Caco-2 (cell line): ENCODE measurements around the gene GIMAP1. TPM values are rescaled to one million over a fixed set of nuclear protein-coding genes. Genes with fewer than 3 reads are reported as not detected.

ENCODE experiments used
- BruUV-seq: library from RNA; stranded (reverse); fragments of 400-500 nt; replicated peaks from 2 replicates; lab custom pipeline; 2021; lab: Mats Ljungman, UMichigan
- CTCF ChIA-PET: fragments of 300-600 bp; sonication (Branson Sonifier 250); formaldehyde crosslinking; loops from one replicate; lab custom pipeline; 2022; ENCODE audit warnings: antibody characterized with exemption; lab: Charles Lee
- POLR2A ChIA-PET: fragments of 300-600 bp; sonication (Branson Sonifier 250); formaldehyde crosslinking; loops from one replicate; lab custom pipeline; 2022; ENCODE audit warnings: antibody characterized with exemption; lab: Charles Lee
- DNase-seq, 2 experiments: peaks; one replicate each; pipeline versions ENCODE4 v3.0.0 to v3.0.0-alpha.2; 2020 to 2022
- H3K27me3 ChIP-seq: replicated peaks from 2 replicates; pipeline ENCODE4 v1.6.0; 2011; ENCODE audit warnings: low read length; ENCODE audit not compliant: control insufficient read depth, insufficient read depth
- H3K36me3 ChIP-seq: 2 replicates; pipeline ENCODE4 v1.5.1; 2011; ENCODE audit warnings: low read length; ENCODE audit not compliant: control insufficient read depth, insufficient read depth
- H3K4me1 ChIP-seq: fragments of 250-450 bp; sonication (Bioruptor Pico); 2 replicates; pipeline ENCODE4 v1.5.1; 2020; ENCODE audit warnings: mild to moderate bottlenecking
- H3K4me3 ChIP-seq: 2 replicates; pipeline ENCODE4 v1.5.1; 2011; ENCODE audit warnings: low read depth, mild to moderate bottlenecking, control low read depth, low read length
- H3K9me3 ChIP-seq: fragments of 250-450 bp; sonication (Bioruptor Pico); 2 replicates; pipeline ENCODE4 v1.5.1; 2020; ENCODE audit warnings: mild to moderate bottlenecking, moderate library complexity
- H3K27ac Mint-ChIP-seq: one replicate; pipeline ENCODE4 v1.8.0; 2022; ENCODE audit warnings: mixed read lengths; ENCODE audit not compliant: unreplicated experiment
- H3K27me3 Mint-ChIP-seq: one replicate; pipeline ENCODE4 v1.8.0; 2022; ENCODE audit warnings: mixed read lengths; ENCODE audit not compliant: insufficient read depth, unreplicated experiment
- H3K36me3 Mint-ChIP-seq: one replicate; pipeline ENCODE4 v1.8.0; 2022; ENCODE audit warnings: mild to moderate bottlenecking, mixed read lengths; ENCODE audit not compliant: insufficient read depth, unreplicated experiment
- H3K4me1 Mint-ChIP-seq: one replicate; pipeline ENCODE4 v1.8.0; 2022; ENCODE audit warnings: low read depth, mixed read lengths; ENCODE audit not compliant: unreplicated experiment
- H3K4me3 Mint-ChIP-seq: one replicate; pipeline ENCODE4 v1.8.0; 2022; ENCODE audit warnings: mild to moderate bottlenecking, moderate library complexity, mixed read lengths; ENCODE audit not compliant: unreplicated experiment
- H3K9me3 Mint-ChIP-seq: one replicate; pipeline ENCODE4 v1.8.0; 2022; ENCODE audit warnings: mixed read lengths; ENCODE audit not compliant: unreplicated experiment
- CTCF ChIP-seq, 2 experiments: fragments of 200-600 bp in 1 of 2; IDR thresholded peaks; 1 replicate in 1 of 2; 2 replicates in 1 of 2; pipeline versions ENCODE4 v1.5.1 to v1.8.0; 2011 to 2022; ENCODE audit warnings: antibody characterized with exemption in 1 of 2, control low read depth in 1 of 2, inconsistent platforms in 1 of 2, low read depth in 1 of 2, low read length in 1 of 2, mild to moderate bottlenecking in 1 of 2, moderate library complexity in 1 of 2; ENCODE audit not compliant: insufficient read depth in 1 of 2, severe bottlenecking in 1 of 2, unreplicated experiment in 1 of 2
- intact Hi-C: fragments of 100-400 bp; cut with micrococcal nuclease; formaldehyde crosslinking; loops from one replicate; pipeline ENCODE4 v1.10.0; 2022; ENCODE audit not compliant: unreplicated experiment
- total RNA-seq: library from RNA; stranded (reverse); gene quantifications from 2 replicates; pipeline ENCODE4 v1.2.3, GENCODE V29; 2022

GIMAP1 gene
- total RNA-seq, 1 experiment from 2014 or later, result not detected

- Histone ChIP-seq H3K4me3 (no peak overlapping the region), H3K36me3 (no peaks in the 10 kb centered on the region), H3K4me1 (no peaks in the 10 kb centered on the region), H3K27me3 (no peaks in the 10 kb centered on the region), H3K9me3 (no peaks in the 10 kb centered on the region)
- H3K36me3 Mint-ChIP-seq, result no peaks in the 10 kb centered on the region
- H3K27me3 Mint-ChIP-seq, result peaks cover 5% of the 10 kb centered on the region
- H3K4me1 Mint-ChIP-seq, result no peaks in the 10 kb centered on the region
- CTCF ChIA-PET, result no interaction called here
- H3K4me3 Mint-ChIP-seq, result no peak overlapping the region
- no peaks in the 10 kb centered on the region for H3K9me3 Mint-ChIP-seq
- intact Hi-C loops, result no loop called here
- H3K27ac Mint-ChIP-seq, result no peak overlapping the region
- no peak for DNase-seq
- no TSS peak for BruUV-seq
- POLR2A ChIA-PET, result no interaction called here
- TF ChIP-seq CTCF (IDR thresholded peaks at IDR 0.05; ENCODE audit: insufficient read depth in 1 of 2, low read depth in 1 of 2, low read length in 1 of 2, severe bottlenecking in 1 of 2, unreplicated experiment in 1 of 2), result no peak
These were observed 49.9 kb downstream of the GIMAP1 start for GRCh38 chr7:150766334-150766709.

- no peaks in the 10 kb centered on the region for H3K4me1 Mint-ChIP-seq
- no TSS peak for BruUV-seq
- ChIA-PET CTCF (interaction anchor here (0.6 kb wide), 1 partner anchor 106 kb away, joined by 3 read pairs; no protein-coding TSS in a partner anchor), POLR2A (no interaction called here)
- intact Hi-C loops, result no loop called here
- H3K27ac Mint-ChIP-seq, result no peak overlapping the region
- Histone ChIP-seq H3K4me1 (no peaks in the 10 kb centered on the region), H3K27me3 (no peaks in the 10 kb centered on the region), H3K9me3 (peaks cover 4% of the 10 kb centered on the region; the same call in 1 of the 2 replicates), H3K4me3 (no peak overlapping the region), H3K36me3 (no peaks in the 10 kb centered on the region)
- no peaks in the 10 kb centered on the region for H3K36me3 Mint-ChIP-seq
- H3K9me3 Mint-ChIP-seq, result no peaks in the 10 kb centered on the region
- DNase-seq, result no peak
- peaks cover 5% of the 10 kb centered on the region for H3K27me3 Mint-ChIP-seq
- TF ChIP-seq CTCF (IDR thresholded peaks at IDR 0.05; ENCODE audit: insufficient read depth in 1 of 2, low read depth in 1 of 2, low read length in 1 of 2, severe bottlenecking in 1 of 2, unreplicated experiment in 1 of 2), result no peak
- H3K4me3 Mint-ChIP-seq, result no peak overlapping the region
These were observed 53.4 kb downstream of the GIMAP1 start for GRCh38 chr7:150769768-150770167.

Other genes with a start within 250 kb of the GIMAP1 start
- not detected in 2 replicates for gene GIMAP7, start 201.7 kb upstream of the GIMAP1 start, total RNA-seq
- gene GIMAP4, start 149.2 kb upstream of the GIMAP1 start, total RNA-seq, result not detected in 2 replicates
- gene GIMAP6, start 84.2 kb upstream of the GIMAP1 start, total RNA-seq, result not detected in 2 replicates
- not detected in 2 replicates for gene GIMAP2, start 30.9 kb upstream of the GIMAP1 start, total RNA-seq
- not detected in 2 replicates for gene GIMAP5, start 20.8 kb downstream of the GIMAP1 start, total RNA-seq
- gene TMEM176B, start 83.8 kb downstream of the GIMAP1 start, total RNA-seq, result 31.4 and 35.8 TPM in 2 replicates
- 38.7 and 49.6 TPM in 2 replicates for gene TMEM176A, start 84.2 kb downstream of the GIMAP1 start, total RNA-seq
- 3.5 and 4.5 TPM in 2 replicates for gene AOC1, start 135.9 kb downstream of the GIMAP1 start, total RNA-seq